Testis (tissue), 2 donors: ENCODE data around the gene MLXIP.

Experiments
- POLR2A ChIP-seq: fragments of 450-650 bp; IDR thresholded peaks from one replicate; pipeline ENCODE4 v1.6.1; 2017; ENCODE audit warnings: antibody characterized with exemption, mild to moderate bottlenecking, moderate library complexity
- TF ChIP-seq, protein P1 (sequence below), 3 experiments: fragments of 450-650 bp in 2 of 3; fragments of 200-600 bp in 1 of 3; sonication (generic) in 1 of 3; IDR thresholded peaks; one replicate each; pipeline ENCODE4 v1.5.1; 2016 to 2019; ENCODE audit warnings: antibody characterized with exemption in 3 of 3, mild to moderate bottlenecking in 2 of 3, moderate library complexity in 1 of 3

DNA sequence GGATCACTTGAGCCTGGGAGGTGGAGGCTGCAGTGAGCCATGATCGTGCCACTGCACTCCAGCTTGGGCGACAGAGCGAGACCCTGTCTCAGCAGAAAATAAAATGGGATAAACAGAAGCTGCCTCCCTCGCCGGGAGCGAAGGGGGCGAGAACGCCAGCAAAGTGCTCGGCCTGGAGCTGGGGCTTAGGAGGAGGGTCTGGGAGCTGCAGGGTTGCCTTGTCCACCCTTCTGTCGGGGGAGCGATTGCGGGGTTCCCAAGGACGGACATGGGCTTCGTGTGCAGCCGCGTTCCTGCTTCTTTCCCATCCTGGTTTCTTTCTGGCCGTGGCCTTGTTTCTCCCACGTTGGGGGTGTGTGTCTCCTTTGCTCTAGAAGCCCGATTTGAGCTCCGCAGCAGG lies 27.9 kb upstream of the MLXIP start:
- TF ChIP-seq POLR2A, result no peak
- TF ChIP-seq, protein P1, sequence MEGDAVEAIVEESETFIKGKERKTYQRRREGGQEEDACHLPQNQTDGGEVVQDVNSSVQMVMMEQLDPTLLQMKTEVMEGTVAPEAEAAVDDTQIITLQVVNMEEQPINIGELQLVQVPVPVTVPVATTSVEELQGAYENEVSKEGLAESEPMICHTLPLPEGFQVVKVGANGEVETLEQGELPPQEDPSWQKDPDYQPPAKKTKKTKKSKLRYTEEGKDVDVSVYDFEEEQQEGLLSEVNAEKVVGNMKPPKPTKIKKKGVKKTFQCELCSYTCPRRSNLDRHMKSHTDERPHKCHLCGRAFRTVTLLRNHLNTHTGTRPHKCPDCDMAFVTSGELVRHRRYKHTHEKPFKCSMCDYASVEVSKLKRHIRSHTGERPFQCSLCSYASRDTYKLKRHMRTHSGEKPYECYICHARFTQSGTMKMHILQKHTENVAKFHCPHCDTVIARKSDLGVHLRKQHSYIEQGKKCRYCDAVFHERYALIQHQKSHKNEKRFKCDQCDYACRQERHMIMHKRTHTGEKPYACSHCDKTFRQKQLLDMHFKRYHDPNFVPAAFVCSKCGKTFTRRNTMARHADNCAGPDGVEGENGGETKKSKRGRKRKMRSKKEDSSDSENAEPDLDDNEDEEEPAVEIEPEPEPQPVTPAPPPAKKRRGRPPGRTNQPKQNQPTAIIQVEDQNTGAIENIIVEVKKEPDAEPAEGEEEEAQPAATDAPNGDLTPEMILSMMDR (IDR thresholded peaks at IDR 0.05), result no peak
